ENCODE measurements around the gene BCAS3. TPM values are rescaled to one million over a fixed set of nuclear protein-coding genes. Genes with fewer than 3 reads are reported as not detected.

BCAS3 gene
- total RNA-seq, 1 experiment from 2014 or later: 14.4 TPM

DNA sequence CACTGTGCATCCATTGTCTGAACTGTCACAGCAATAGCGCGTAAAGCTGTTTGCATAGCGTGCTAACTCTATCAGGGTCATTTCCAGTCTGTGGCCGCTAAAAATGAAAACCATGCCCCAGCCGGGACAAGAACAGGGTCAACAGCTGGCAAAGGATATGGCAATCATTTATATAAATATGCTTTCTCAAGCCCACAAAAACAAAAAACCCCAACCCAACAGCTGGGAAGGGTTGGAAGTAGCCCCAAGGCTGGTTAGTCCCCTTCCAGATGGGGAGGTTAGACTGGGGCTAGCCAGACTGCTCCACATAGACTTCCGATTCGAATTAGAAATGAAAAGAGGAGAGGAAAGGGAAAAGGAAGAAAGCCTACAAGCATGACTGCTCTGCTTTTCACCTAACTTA, 518.7 kb downstream of the BCAS3 start:
- no peak overlapping the region for H3K27ac ChIP-seq (ENCODE audit: low read depth, low read length, poor library complexity, severe bottlenecking)
- H3K27me3 ChIP-seq (replicated peaks; ENCODE audit: insufficient read depth, low read depth, low read length, poor library complexity): no peaks in the 10 kb centered on the region
- DNase-seq (ENCODE audit: low spot score): no peak
- no peaks in the 10 kb centered on the region for H3K36me3 ChIP-seq (ENCODE audit: insufficient read depth, low read length, poor library complexity, severe bottlenecking)
- no TSS peak for BruUV-seq (replicated peaks)
- CTCF ChIA-PET: no interaction called here
- POLR2A ChIA-PET (ENCODE audit: low non-redundant PET): interaction anchor here (0.7 kb wide), 1 partner anchor 270 kb away, joined by 3 read pairs; no protein-coding TSS in a partner anchor
- H3K4me1 ChIP-seq (ENCODE audit: insufficient read depth, low read length, poor library complexity, severe bottlenecking): no peaks in the 10 kb centered on the region
- no peak overlapping the region for H3K4me3 ChIP-seq (ENCODE audit: low read depth, low read length, poor library complexity, severe bottlenecking)
- TF ChIP-seq CTCF (conservative IDR thresholded peaks at IDR 0.05; ENCODE audit: low read depth, low read length): no peak
- no peak for TF ChIP-seq EZH2 (IDR thresholded peaks at IDR 0.05; ENCODE audit: borderline replicate concordance, low read depth, low read length, poor library complexity, severe bottlenecking)
- intact Hi-C loops (cut with micrococcal nuclease; ENCODE audit: unreplicated experiment): no loop called here
- H3K9me3 ChIP-seq (ENCODE audit: low read depth, low read length, poor library complexity, severe bottlenecking): no peaks in the 10 kb centered on the region

- H3K4me1 ChIP-seq (ENCODE audit: insufficient read depth, low read length, poor library complexity, severe bottlenecking): no peaks in the 10 kb centered on the region
- no peak for DNase-seq (ENCODE audit: low spot score)
- intact Hi-C loops (cut with micrococcal nuclease; ENCODE audit: unreplicated experiment): no loop called here
- H3K4me3 ChIP-seq (ENCODE audit: low read depth, low read length, poor library complexity, severe bottlenecking): no peak overlapping the region
- CTCF ChIA-PET: no interaction called here
- H3K27ac ChIP-seq (ENCODE audit: low read depth, low read length, poor library complexity, severe bottlenecking): no peak overlapping the region
- POLR2A ChIA-PET (ENCODE audit: low non-redundant PET): no interaction called here
- no peaks in the 10 kb centered on the region for H3K27me3 ChIP-seq (replicated peaks; ENCODE audit: insufficient read depth, low read depth, low read length, poor library complexity)
- BruUV-seq (replicated peaks): no TSS peak
- no peaks in the 10 kb centered on the region for H3K9me3 ChIP-seq (ENCODE audit: low read depth, low read length, poor library complexity, severe bottlenecking)
- no peaks in the 10 kb centered on the region for H3K36me3 ChIP-seq (ENCODE audit: insufficient read depth, low read length, poor library complexity, severe bottlenecking)
- TF ChIP-seq CTCF (conservative IDR thresholded peaks at IDR 0.05; ENCODE audit: low read depth, low read length) (no peak), EZH2 (IDR thresholded peaks at IDR 0.05; ENCODE audit: borderline replicate concordance, low read depth, low read length, poor library complexity, severe bottlenecking) (no peak)
Measured at GRCh38 chr17:61196799-61197198, 519.1 kb downstream of the BCAS3 start.

- ChIA-PET CTCF (no interaction called here), POLR2A (ENCODE audit: low non-redundant PET) (no interaction called here)
- Histone ChIP-seq H3K27ac (ENCODE audit: low read depth, low read length, poor library complexity, severe bottlenecking) (no peak overlapping the region), H3K9me3 (ENCODE audit: low read depth, low read length, poor library complexity, severe bottlenecking) (no peaks in the 10 kb centered on the region), H3K4me1 (ENCODE audit: insufficient read depth, low read length, poor library complexity, severe bottlenecking) (no peaks in the 10 kb centered on the region), H3K36me3 (ENCODE audit: insufficient read depth, low read length, poor library complexity, severe bottlenecking) (no peaks in the 10 kb centered on the region), H3K27me3 (replicated peaks; ENCODE audit: insufficient read depth, low read depth, low read length, poor library complexity) (no peaks in the 10 kb centered on the region), H3K4me3 (ENCODE audit: low read depth, low read length, poor library complexity, severe bottlenecking) (no peak overlapping the region)
- BruUV-seq (replicated peaks): no TSS peak
- TF ChIP-seq CTCF (conservative IDR thresholded peaks at IDR 0.05; ENCODE audit: low read depth, low read length) (no peak), EZH2 (IDR thresholded peaks at IDR 0.05; ENCODE audit: borderline replicate concordance, low read depth, low read length, poor library complexity, severe bottlenecking) (no peak)
- intact Hi-C loops (cut with micrococcal nuclease; ENCODE audit: unreplicated experiment): no loop called here
- DNase-seq (ENCODE audit: low spot score): no peak
Measured at GRCh38 chr17:61199431-61200338, 522.0 kb downstream of the BCAS3 start.

Data from A673 (cell line).